ENCODE results near the gene ZNF462.

DNA sequence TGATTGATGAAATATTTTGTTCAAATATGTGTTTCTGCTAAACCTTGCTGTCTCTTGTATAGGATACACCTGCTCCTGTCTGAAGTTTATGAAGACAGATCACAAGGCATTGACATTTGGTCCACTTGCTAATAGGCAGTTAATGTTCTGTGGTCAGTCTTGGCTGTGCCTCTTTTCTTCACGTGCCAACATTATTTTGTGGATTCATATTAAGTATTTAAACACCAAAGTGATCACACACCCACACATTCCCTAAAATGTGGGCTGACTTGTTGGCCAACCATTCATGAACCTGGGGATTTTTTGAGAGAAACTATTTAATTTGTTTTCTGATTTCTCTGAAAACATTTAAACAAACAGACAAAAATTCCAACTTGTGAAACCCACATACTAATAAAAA, 33.7 kb downstream of the ZNF462 start:
- TF ChIP-seq, protein P1, sequence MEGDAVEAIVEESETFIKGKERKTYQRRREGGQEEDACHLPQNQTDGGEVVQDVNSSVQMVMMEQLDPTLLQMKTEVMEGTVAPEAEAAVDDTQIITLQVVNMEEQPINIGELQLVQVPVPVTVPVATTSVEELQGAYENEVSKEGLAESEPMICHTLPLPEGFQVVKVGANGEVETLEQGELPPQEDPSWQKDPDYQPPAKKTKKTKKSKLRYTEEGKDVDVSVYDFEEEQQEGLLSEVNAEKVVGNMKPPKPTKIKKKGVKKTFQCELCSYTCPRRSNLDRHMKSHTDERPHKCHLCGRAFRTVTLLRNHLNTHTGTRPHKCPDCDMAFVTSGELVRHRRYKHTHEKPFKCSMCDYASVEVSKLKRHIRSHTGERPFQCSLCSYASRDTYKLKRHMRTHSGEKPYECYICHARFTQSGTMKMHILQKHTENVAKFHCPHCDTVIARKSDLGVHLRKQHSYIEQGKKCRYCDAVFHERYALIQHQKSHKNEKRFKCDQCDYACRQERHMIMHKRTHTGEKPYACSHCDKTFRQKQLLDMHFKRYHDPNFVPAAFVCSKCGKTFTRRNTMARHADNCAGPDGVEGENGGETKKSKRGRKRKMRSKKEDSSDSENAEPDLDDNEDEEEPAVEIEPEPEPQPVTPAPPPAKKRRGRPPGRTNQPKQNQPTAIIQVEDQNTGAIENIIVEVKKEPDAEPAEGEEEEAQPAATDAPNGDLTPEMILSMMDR (IDR thresholded peaks at IDR 0.05 in 4 of 5, conservative IDR thresholded peaks at IDR 0.05 in 1 of 5), result no peak
- no peak for TF ChIP-seq POLR2A (IDR thresholded peaks at IDR 0.05)

Measured in gastrocnemius medialis (tissue), 4 donors.